ENCODE results near the gene FASTKD3.
"Not testable (repeated sequence)": the region's sequence is repeated elsewhere in the genome, so short reads cannot be mapped to it uniquely, and the experiment has no call there.

Gene FASTKD3

GRCh38 chr5:7868773-7869473 is at the start of gene FASTKD3, which contains the start of gene MTRR:
Gene FASTKD3, minus strand, starts transcription at chr5:7869031. Its CDS starts 948 bp downstream, at chr5:7868083.
Gene MTRR, plus strand, starts transcription at chr5:7869148. Its CDS starts 1,647 bp downstream, at chr5:7870795.
- no peak for TF ChIP-seq CTCF (IDR thresholded peaks at IDR 0.05; ENCODE audit: control insufficient read depth, insufficient read depth, low read depth, low read length, missing control alignments)
- peak; percentile 64 for DNase-seq (ENCODE audit: low read depth)
- peak within 1 kb of the TSS; percentile 86 for H3K4me3 ChIP-seq (ENCODE audit: control insufficient read depth, low read depth, low read length)

- DNase-seq (ENCODE audit: low read depth), result no peak
- no peak for TF ChIP-seq CTCF (IDR thresholded peaks at IDR 0.05; ENCODE audit: control insufficient read depth, insufficient read depth, low read depth, low read length, missing control alignments)
- no peak overlapping the region for H3K4me3 ChIP-seq (ENCODE audit: control insufficient read depth, low read depth, low read length)
Observed at GRCh38 chr5:7917130-7918123, 48.6 kb upstream of the FASTKD3 start.

GRCh38 chr5:7916171-7916804 is 47.5 kb upstream of the FASTKD3 start:
- no peak overlapping the region for H3K4me3 ChIP-seq (ENCODE audit: control insufficient read depth, low read depth, low read length)
- peak; percentile 24 for DNase-seq (ENCODE audit: low read depth)
- no peak for TF ChIP-seq CTCF (IDR thresholded peaks at IDR 0.05; ENCODE audit: control insufficient read depth, insufficient read depth, low read depth, low read length, missing control alignments)

- not testable (repeated sequence) for DNase-seq (ENCODE audit: low read depth); H3K4me3 ChIP-seq (ENCODE audit: control insufficient read depth, low read depth, low read length)
Observed at GRCh38 chr5:7911429-7911771, 42.6 kb upstream of the FASTKD3 start.

GRCh38 chr5:7910738-7911428 is 42.1 kb upstream of the FASTKD3 start:
- TF ChIP-seq CTCF (IDR thresholded peaks at IDR 0.05; ENCODE audit: control insufficient read depth, insufficient read depth, low read depth, low read length, missing control alignments), result no peak
- DNase-seq (ENCODE audit: low read depth), result no peak
- H3K4me3 ChIP-seq (ENCODE audit: control insufficient read depth, low read depth, low read length), result no peak overlapping the region

GRCh38 chr5:7908317-7908716 is 39.5 kb upstream of the FASTKD3 start:
- TF ChIP-seq CTCF (IDR thresholded peaks at IDR 0.05; ENCODE audit: control insufficient read depth, insufficient read depth, low read depth, low read length, missing control alignments), result no peak
- no peak for DNase-seq (ENCODE audit: low read depth)
- no peak overlapping the region for H3K4me3 ChIP-seq (ENCODE audit: control insufficient read depth, low read depth, low read length)
